ENCODE measurements around the gene ARL10.

DNA sequence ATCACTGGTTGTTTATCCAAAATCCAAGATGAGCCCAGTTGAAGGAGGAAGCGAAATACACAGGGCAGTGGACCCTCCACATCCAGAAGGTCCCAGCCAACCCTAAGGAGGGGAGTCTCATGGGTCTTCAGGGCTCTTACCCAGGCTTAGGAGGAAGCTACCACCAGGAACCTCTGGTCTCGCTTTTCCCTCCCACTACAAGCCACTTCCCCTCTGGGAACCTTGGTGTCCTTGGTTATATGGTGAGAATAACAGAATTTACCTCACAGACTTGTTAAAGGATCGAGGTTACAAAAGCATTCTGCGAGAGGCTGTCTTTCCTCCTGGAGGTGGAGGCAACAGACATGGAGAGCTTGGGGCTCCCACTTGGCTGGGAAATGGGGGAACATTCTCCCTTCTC, 26.7 kb downstream of the ARL10 start:
- TF ChIP-seq, protein P1, sequence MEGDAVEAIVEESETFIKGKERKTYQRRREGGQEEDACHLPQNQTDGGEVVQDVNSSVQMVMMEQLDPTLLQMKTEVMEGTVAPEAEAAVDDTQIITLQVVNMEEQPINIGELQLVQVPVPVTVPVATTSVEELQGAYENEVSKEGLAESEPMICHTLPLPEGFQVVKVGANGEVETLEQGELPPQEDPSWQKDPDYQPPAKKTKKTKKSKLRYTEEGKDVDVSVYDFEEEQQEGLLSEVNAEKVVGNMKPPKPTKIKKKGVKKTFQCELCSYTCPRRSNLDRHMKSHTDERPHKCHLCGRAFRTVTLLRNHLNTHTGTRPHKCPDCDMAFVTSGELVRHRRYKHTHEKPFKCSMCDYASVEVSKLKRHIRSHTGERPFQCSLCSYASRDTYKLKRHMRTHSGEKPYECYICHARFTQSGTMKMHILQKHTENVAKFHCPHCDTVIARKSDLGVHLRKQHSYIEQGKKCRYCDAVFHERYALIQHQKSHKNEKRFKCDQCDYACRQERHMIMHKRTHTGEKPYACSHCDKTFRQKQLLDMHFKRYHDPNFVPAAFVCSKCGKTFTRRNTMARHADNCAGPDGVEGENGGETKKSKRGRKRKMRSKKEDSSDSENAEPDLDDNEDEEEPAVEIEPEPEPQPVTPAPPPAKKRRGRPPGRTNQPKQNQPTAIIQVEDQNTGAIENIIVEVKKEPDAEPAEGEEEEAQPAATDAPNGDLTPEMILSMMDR (IDR thresholded peaks at IDR 0.05) = no peak
- no peak for TF ChIP-seq POLR2A (IDR thresholded peaks at IDR 0.05)

All from breast epithelium (tissue), 3 donors.